HCT116 (cell line): ENCODE measurements around the gene EVX1.

Experiments
- CEBPB ChIP-seq: IDR thresholded peaks from 2 replicates; pipeline ENCODE4 v1.6.1; 2012; ENCODE audit warnings: low read depth
- CTCF ChIP-seq, 3 experiments: fragments of 200-600 bp in 1 of 3; sonication (generic) in 1 of 3; IDR thresholded peaks in 2 of 3; conservative IDR thresholded peaks in 1 of 3; 2 replicates each; pipeline ENCODE4 v1.5.1; 2012 to 2017; ENCODE audit warnings: low read depth in 2 of 3, low read length in 2 of 3, antibody characterized with exemption in 1 of 3, borderline replicate concordance in 1 of 3, control low read depth in 1 of 3, mild to moderate bottlenecking in 1 of 3, mixed read lengths in 1 of 3, mixed run types in 1 of 3, moderate library complexity in 1 of 3; ENCODE audit not compliant: insufficient read depth in 1 of 3
- EZH2 ChIP-seq: fragments of 200-600 bp; sonication (generic); IDR thresholded peaks from 2 replicates; pipeline ENCODE4 v1.6.1; 2017; ENCODE audit warnings: antibody characterized with exemption, mixed run types
- POLR2AphosphoS5 ChIP-seq: IDR thresholded peaks from 2 replicates; pipeline ENCODE4 v1.6.1; 2011; ENCODE audit warnings: mild to moderate bottlenecking, low read depth, low read length, moderate library complexity
- REST ChIP-seq: IDR thresholded peaks from 2 replicates; pipeline ENCODE4 v1.6.1; 2012; ENCODE audit warnings: low read depth
- YY1 ChIP-seq: IDR thresholded peaks from 2 replicates; pipeline ENCODE4 v1.6.1; 2011; ENCODE audit warnings: low read length, low read depth, moderate library complexity, mild to moderate bottlenecking; ENCODE audit not compliant: insufficient replicate concordance; ENCODE audit errors: extremely low read depth
- ZBTB33 ChIP-seq: IDR thresholded peaks from 2 replicates; pipeline ENCODE4 v1.6.1; 2011; ENCODE audit warnings: mild to moderate bottlenecking, low read length, moderate library complexity; ENCODE audit not compliant: insufficient replicate concordance; ENCODE audit errors: extremely low read depth

GRCh38 chr7:27208998-27209397 is 33.6 kb upstream of the EVX1 start:
- TF ChIP-seq REST (no peak), POLR2AphosphoS5 (no peak), CTCF (IDR thresholded peaks at IDR 0.05 in 2 of 3, conservative IDR thresholded peaks at IDR 0.05 in 1 of 3; ENCODE audit: borderline replicate concordance in 1 of 3, insufficient read depth in 1 of 3, low read depth in 2 of 3, low read length in 2 of 3) (no peak), EZH2 (no peak), YY1 (no peak), ZBTB33 (no peak), CEBPB (no peak)
